Type B pancreatic cell (in vitro differentiated cells): ENCODE measurements around the gene TTLL11. TPM values are rescaled to one million over a fixed set of nuclear protein-coding genes. Genes with fewer than 3 reads are reported as not detected.

Source experiments
- DNase-seq: peaks from one replicate; pipeline ENCODE4 v3.0.0; 2021; ENCODE audit warnings: mixed read lengths; ENCODE audit not compliant: unreplicated experiment; ENCODE audit errors: extremely low spot score
- H3K27ac Mint-ChIP-seq: 2 replicates; pipeline ENCODE4 v1.8.0; 2021; ENCODE audit warnings: mild to moderate bottlenecking, mixed read lengths
- H3K27me3 Mint-ChIP-seq: 2 replicates; pipeline ENCODE4 v1.8.0; 2021; ENCODE audit warnings: mixed read lengths
- H3K36me3 Mint-ChIP-seq: 2 replicates; pipeline ENCODE4 v1.8.0; 2021; ENCODE audit warnings: mixed read lengths
- H3K4me1 Mint-ChIP-seq: one replicate; pipeline ENCODE4 v1.8.0; 2021; ENCODE audit warnings: mixed read lengths; ENCODE audit not compliant: unreplicated experiment
- H3K4me3 Mint-ChIP-seq: 2 replicates; pipeline ENCODE4 v1.8.0; 2021; ENCODE audit warnings: mild to moderate bottlenecking, mixed read lengths
- H3K9me3 Mint-ChIP-seq: 2 replicates; pipeline ENCODE4 v1.8.0; 2021; ENCODE audit warnings: mixed read lengths
- total RNA-seq: library from RNA; stranded (reverse); gene quantifications from 2 replicates; pipeline ENCODE4 v1.2.1, GENCODE V29; 2021; ENCODE audit warnings: low replicate concordance
- TF ChIP-seq, protein P1 (sequence below): fragments of 200-600 bp; sonication (generic); conservative IDR thresholded peaks from 2 replicates; pipeline ENCODE4 v1.5.0; 2021; ENCODE audit warnings: antibody characterized with exemption, mild to moderate bottlenecking

Gene TTLL11
- total RNA-seq, 1 donor from 2014 or later: 8.6 TPM

DNA sequence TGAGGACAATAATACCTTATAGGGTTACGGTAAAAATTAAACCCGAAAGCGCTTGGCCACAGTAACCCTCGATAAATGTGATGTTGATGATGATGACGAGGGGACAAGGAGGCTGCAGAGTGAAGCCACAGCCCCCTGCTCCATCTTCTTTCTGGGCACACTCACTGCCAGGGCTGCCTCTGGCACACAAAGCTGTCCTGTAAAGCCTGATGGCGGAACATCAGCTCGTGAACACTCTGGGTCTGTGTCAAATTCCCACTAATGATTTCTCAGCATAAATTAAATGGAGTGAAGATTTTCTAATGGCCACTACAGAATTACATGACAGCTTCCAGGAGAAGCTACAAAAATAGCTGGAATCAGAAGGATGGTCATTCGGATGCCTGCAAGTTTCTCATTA, 142.2 kb downstream of the TTLL11 start:
- Mint-ChIP-seq H3K4me1 (peaks cover 5% of the 10 kb centered on the region), H3K27ac (no peak overlapping the region), H3K27me3 (no peaks in the 10 kb centered on the region), H3K9me3 (no peaks in the 10 kb centered on the region), H3K36me3 (no peaks in the 10 kb centered on the region), H3K4me3 (no peak overlapping the region)
- TF ChIP-seq, protein P1, sequence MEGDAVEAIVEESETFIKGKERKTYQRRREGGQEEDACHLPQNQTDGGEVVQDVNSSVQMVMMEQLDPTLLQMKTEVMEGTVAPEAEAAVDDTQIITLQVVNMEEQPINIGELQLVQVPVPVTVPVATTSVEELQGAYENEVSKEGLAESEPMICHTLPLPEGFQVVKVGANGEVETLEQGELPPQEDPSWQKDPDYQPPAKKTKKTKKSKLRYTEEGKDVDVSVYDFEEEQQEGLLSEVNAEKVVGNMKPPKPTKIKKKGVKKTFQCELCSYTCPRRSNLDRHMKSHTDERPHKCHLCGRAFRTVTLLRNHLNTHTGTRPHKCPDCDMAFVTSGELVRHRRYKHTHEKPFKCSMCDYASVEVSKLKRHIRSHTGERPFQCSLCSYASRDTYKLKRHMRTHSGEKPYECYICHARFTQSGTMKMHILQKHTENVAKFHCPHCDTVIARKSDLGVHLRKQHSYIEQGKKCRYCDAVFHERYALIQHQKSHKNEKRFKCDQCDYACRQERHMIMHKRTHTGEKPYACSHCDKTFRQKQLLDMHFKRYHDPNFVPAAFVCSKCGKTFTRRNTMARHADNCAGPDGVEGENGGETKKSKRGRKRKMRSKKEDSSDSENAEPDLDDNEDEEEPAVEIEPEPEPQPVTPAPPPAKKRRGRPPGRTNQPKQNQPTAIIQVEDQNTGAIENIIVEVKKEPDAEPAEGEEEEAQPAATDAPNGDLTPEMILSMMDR: no peak
- no peak for DNase-seq

DNA sequence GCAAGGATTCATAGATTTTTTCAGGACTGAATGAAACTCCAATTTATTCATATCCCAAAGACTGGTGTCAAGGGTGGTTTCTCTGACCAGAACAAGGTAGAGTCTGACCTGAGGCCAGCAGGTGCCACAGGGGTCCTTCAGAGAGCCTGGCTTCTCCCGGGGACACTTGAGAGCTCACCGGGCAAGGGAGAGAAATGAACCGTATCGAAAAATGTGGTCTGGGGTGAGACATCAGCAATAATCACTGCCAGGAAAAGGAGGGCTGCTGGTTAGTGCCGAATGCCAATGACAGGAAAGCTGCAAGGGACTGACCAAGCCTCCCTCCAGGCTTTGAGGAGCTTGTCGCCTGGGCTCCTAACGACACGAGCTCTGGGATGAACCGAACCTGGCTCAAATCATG, 142.7 kb downstream of the TTLL11 start:
- no peaks in the 10 kb centered on the region for H3K9me3 Mint-ChIP-seq
- H3K36me3 Mint-ChIP-seq: no peaks in the 10 kb centered on the region
- TF ChIP-seq, protein P1: no peak
- no peaks in the 10 kb centered on the region for H3K27me3 Mint-ChIP-seq
- DNase-seq: no peak
- H3K4me1 Mint-ChIP-seq: peaks cover 5% of the 10 kb centered on the region
- H3K27ac Mint-ChIP-seq: no peak overlapping the region
- no peak overlapping the region for H3K4me3 Mint-ChIP-seq

DNA sequence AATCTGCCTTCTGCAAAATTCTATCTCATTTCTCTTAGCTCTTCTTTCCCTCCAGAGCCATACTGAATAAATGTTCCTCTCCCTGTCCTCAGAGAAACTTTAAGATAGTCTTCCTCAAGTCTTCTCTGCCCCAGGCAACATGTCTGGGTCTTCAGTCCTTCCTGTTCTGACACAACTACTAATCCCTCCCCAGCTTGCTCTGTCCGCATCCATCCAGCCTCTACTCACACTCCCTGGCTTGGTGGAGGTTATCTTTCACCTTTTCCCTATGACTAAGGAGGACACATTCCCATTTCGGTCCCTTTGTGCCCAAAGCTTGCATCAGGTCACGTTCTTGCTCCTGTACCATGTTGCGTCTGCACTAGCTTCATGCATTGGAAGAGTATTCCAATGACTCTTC, 143.3 kb downstream of the TTLL11 start:
- H3K27ac Mint-ChIP-seq: no peak overlapping the region
- no peak overlapping the region for H3K4me3 Mint-ChIP-seq
- H3K4me1 Mint-ChIP-seq: peaks cover 5% of the 10 kb centered on the region
- DNase-seq: no peak
- H3K9me3 Mint-ChIP-seq: no peaks in the 10 kb centered on the region
- H3K36me3 Mint-ChIP-seq: no peaks in the 10 kb centered on the region
- TF ChIP-seq, protein P1: no peak
- no peaks in the 10 kb centered on the region for H3K27me3 Mint-ChIP-seq

DNA sequence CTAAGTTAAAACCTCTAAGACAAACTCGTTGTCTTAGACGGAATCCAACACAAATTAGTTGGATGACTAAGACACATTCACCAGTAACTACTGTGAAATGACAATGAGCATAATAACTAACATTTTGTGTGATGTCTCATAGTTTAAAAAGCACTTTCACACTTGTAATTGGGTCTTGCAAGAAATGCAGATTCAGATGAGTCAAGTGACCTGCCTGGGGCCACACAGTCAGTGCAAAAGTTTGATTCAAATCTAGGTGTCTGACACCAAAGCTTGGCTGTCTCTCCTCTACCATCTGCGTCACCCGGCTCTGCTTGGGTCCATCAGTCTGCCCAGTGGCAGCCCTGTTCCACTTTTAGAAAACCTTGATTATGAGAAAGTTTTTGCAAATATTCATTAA, 143.7 kb downstream of the TTLL11 start:
- Mint-ChIP-seq H3K9me3 (no peaks in the 10 kb centered on the region), H3K4me3 (no peak overlapping the region), H3K27me3 (no peaks in the 10 kb centered on the region), H3K4me1 (peaks cover 5% of the 10 kb centered on the region), H3K36me3 (no peaks in the 10 kb centered on the region), H3K27ac (no peak overlapping the region)
- TF ChIP-seq, protein P1: no peak
- no peak for DNase-seq

DNA sequence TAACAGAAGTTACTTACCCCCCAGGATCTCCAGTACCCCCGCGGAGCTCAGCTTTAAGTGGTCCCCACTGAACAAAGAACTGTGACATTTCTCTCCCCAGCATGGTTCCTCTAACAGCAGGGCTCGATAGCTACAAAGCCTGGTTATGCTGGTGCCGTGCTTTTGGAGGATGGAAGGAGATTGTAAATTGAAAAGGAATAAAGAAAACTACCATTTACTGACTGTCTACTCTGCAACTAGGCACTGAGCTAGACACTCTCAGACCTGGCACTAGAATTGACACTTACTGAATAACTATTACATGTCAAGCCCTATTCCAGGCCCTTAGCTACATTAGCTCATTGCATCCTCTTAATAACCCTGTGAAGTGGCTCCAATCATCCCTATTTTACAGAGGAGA, 145.3 kb downstream of the TTLL11 start:
- DNase-seq: no peak
- H3K4me1 Mint-ChIP-seq: peaks cover 5% of the 10 kb centered on the region
- no peaks in the 10 kb centered on the region for H3K27me3 Mint-ChIP-seq
- peaks cover 5% of the 10 kb centered on the region for H3K36me3 Mint-ChIP-seq
- H3K9me3 Mint-ChIP-seq: no peaks in the 10 kb centered on the region
- no peak overlapping the region for H3K27ac Mint-ChIP-seq
- TF ChIP-seq, protein P1: no peak
- H3K4me3 Mint-ChIP-seq: no peak overlapping the region

DNA sequence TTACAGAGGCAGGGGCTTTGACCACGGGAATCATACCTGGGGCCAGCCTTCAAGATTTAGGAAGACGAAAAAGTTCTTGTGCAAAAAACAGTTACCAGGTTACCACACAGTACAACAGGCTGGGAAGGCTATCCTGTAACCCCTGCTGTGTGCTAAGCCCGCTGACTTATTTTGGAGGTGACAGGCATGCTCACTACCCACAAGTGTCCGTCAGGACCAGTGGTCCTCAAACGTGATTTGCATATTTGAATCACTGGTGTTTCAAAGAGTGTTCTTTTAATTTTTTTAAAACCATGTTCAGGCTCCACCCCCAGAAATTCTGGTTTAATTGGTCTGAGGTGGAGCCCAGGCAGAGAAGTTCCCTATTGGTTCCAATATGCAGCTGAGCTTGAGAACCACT, 146.6 kb downstream of the TTLL11 start:
- Mint-ChIP-seq H3K27ac (no peak overlapping the region), H3K4me3 (no peak overlapping the region), H3K9me3 (no peaks in the 10 kb centered on the region), H3K4me1 (peaks cover 5% of the 10 kb centered on the region), H3K36me3 (peaks cover 5% of the 10 kb centered on the region), H3K27me3 (no peaks in the 10 kb centered on the region)
- no peak for DNase-seq
- TF ChIP-seq, protein P1: no peak
